ENCODE data around the gene KCNJ12. TPM values are rescaled to one million over a fixed set of nuclear protein-coding genes. Genes with fewer than 3 reads are reported as not detected.

The KCNJ12 gene
- polyA plus RNA-seq, 2 of the 4 experiments (the other 2 are of a cell fraction): 0.34 to 0.44 TPM

GRCh38 chr17:21371511-21372081 lies 4.6 kb upstream of the KCNJ12 start:
- POLR2A ChIA-PET: no interaction called here
- no peak for FAIRE-seq
- no peak for TF ChIP-seq RCOR1 (IDR thresholded peaks at IDR 0.05; ENCODE audit: low read depth, low read length)
- TF ChIP-seq MYC (IDR thresholded peaks at IDR 0.05; ENCODE audit: borderline replicate concordance, low read length): no peak
- TF ChIP-seq KDM5A (IDR thresholded peaks at IDR 0.05): no peak
- TF ChIP-seq JUN (IDR thresholded peaks at IDR 0.05): no peak
- TF ChIP-seq RFX5 (IDR thresholded peaks at IDR 0.05): no peak
- no peak for TF ChIP-seq BCL3 (IDR thresholded peaks at IDR 0.05)
- TF ChIP-seq ZNF302 (CRISPR knock-in tag; IDR thresholded peaks at IDR 0.05): no peak
- TF ChIP-seq MAX (IDR thresholded peaks at IDR 0.05): no peak
- TF ChIP-seq FOSB (CRISPR knock-in tag; IDR thresholded peaks at IDR 0.05): no peak
- no peak for TF ChIP-seq FOXS1 (CRISPR knock-in tag; IDR thresholded peaks at IDR 0.05)

GRCh38 chr17:21372256-21372954 lies 3.8 kb upstream of the KCNJ12 start:
- ChIA-PET POLR2A (no interaction called here), CTCF (interaction anchor here (0.9 to 4.0 kb wide), 5 partner anchors 11 to 141 kb away, joined by 3 to 20 read pairs (median 5); no protein-coding TSS in a partner anchor)
- no peak overlapping the region for H3K4me2 ChIP-seq
- no peak for DNase-seq (ENCODE audit: low read depth in 1 of 2, low spot score in 1 of 2)
- no peak for FAIRE-seq
- TF ChIP-seq KDM5A (IDR thresholded peaks at IDR 0.05) (no peak), GATA3 (IDR thresholded peaks at IDR 0.05; ENCODE audit: borderline replicate concordance) (no peak)
- H3K9me3 ChIP-seq: no peaks in the 10 kb centered on the region
- H3K27ac ChIP-seq: no peak overlapping the region
- H3K4me3 ChIP-seq: no peak overlapping the region
- no peak for ATAC-seq
- 91% methylated on average over 15 of the region's 16 CpGs for WGBS (ENCODE audit: missing lambda C conversion rate)
- H3K4me1 ChIP-seq: peaks cover 4% of the 10 kb centered on the region; the same call in 1 of the 3 replicates

More at GRCh38 chr17:21371511-21372081, 4.6 kb upstream of the KCNJ12 start:
- 72% methylated on average over 13 of the region's 17 CpGs for WGBS (ENCODE audit: missing lambda C conversion rate)
- Histone ChIP-seq H3K4me3 (no peak overlapping the region), H3K4me1 (no peaks in the 10 kb centered on the region), H3K9me3 (no peaks in the 10 kb centered on the region), H3K27ac (no peak overlapping the region), H3K4me2 (no peak overlapping the region)
- no peak for ATAC-seq
- CTCF ChIA-PET: interaction anchor here (1.2 kb wide), 1 partner anchor 11 kb away, joined by 4 read pairs; no protein-coding TSS in a partner anchor
- DNase-seq (ENCODE audit: low read depth in 1 of 2, low spot score in 1 of 2): no peak

GRCh38 chr17:21373036-21373435 lies 3.1 kb upstream of the KCNJ12 start:
- ChIA-PET POLR2A (no interaction called here), CTCF (interaction anchor here (0.9 to 4.0 kb wide), 5 partner anchors 11 to 140 kb away, joined by 3 to 20 read pairs (median 5); no protein-coding TSS in a partner anchor)
- Histone ChIP-seq H3K4me3 (no peak overlapping the region), H3K4me1 (peaks cover 4% of the 10 kb centered on the region; the same call in 1 of the 3 replicates), H3K4me2 (no peak overlapping the region), H3K9me3 (no peaks in the 10 kb centered on the region), H3K27ac (no peak overlapping the region)
- DNase-seq (ENCODE audit: low read depth in 1 of 2, low spot score in 1 of 2): no peak
- no peak for FAIRE-seq
- 81% methylated on average over 12 of the region's 12 CpGs for WGBS (ENCODE audit: missing lambda C conversion rate)
- TF ChIP-seq JUNB (IDR thresholded peaks at IDR 0.05): no peak
- TF ChIP-seq CTCF (IDR thresholded peaks at IDR 0.05): no peak
- TF ChIP-seq RNF2 (IDR thresholded peaks at IDR 0.05; ENCODE audit: borderline replicate concordance, low read depth): no peak
- no peak for TF ChIP-seq ELK1 (IDR thresholded peaks at IDR 0.05; ENCODE audit: low read depth, low read length)
- no peak for TF ChIP-seq HMGXB4 (CRISPR knock-in tag; IDR thresholded peaks at IDR 0.05; ENCODE audit: borderline replicate concordance)
- TF ChIP-seq FOSB (CRISPR knock-in tag; IDR thresholded peaks at IDR 0.05): no peak
- TF ChIP-seq RFX5 (IDR thresholded peaks at IDR 0.05): no peak
- TF ChIP-seq SREBF2 (IDR thresholded peaks at IDR 0.05): no peak
- TF ChIP-seq HOXB5 (CRISPR knock-in tag; IDR thresholded peaks at IDR 0.05): no peak
- TF ChIP-seq TFCP2L1 (CRISPR knock-in tag; IDR thresholded peaks at IDR 0.05): no peak
- no peak for TF ChIP-seq FOXS1 (CRISPR knock-in tag; IDR thresholded peaks at IDR 0.05)
- ATAC-seq: no peak

Data from A549 (cell line).